NCI-H524 treated with DMSO at 0.1 percent for 48 hours (cell line): ENCODE results near the gene NCOA4.
"Not testable (repeated sequence)": the region's sequence is repeated elsewhere in the genome, so short reads cannot be mapped to it uniquely, and the experiment has no call there.

Source experiments
- DNase-seq: peaks from one replicate; lab custom pipeline; 2025; lab: John Stamatoyannopoulos, UW

Gene NCOA4

DNA sequence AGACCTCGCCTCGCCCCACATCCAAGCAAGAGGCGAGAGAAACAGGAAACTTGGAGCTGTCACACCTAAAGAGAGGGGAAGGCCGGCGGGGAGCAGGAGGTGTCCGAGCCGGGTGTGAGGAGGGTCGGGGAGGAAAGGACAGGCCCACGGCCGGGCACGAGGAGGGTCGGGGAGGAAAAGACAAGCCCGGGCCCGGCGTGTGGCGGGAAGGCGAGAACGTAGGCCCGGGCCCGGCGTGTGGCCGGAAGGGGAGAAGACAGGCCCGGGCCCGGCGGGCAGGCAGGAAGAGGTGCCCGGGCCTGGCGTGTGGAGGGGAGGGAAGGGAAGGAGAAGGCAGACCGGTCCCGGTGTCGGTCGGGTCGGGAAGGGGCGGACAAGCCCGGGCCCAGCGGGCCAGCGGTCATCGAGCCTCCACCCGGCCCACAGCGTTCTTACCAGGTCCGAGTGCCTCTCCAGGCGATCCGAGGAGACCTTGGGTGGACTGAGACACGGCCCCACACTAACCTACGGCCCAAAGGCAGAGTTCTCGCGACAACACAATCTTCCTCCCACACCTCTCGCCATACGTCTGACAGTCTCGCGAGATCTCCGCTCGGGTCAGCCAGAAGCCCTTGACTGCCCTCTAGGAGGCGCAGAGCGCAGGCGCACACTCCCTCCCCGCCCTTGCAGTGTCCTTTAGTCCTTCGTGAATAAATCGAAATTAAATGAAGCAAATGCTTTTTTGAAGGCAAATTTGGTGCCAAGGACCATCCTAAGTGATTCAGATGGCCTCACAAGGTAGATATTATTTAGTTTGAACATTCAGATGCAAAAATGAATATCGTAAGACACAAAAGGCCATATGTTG is at the start of gene NCOA4:
Gene NCOA4 (minus strand): TSS at position 533 of the 847 bp plus-strand sequence. CDS start 13,943 bp downstream, outside the sequence.
- DNase-seq = peak; percentile 25

DNA sequence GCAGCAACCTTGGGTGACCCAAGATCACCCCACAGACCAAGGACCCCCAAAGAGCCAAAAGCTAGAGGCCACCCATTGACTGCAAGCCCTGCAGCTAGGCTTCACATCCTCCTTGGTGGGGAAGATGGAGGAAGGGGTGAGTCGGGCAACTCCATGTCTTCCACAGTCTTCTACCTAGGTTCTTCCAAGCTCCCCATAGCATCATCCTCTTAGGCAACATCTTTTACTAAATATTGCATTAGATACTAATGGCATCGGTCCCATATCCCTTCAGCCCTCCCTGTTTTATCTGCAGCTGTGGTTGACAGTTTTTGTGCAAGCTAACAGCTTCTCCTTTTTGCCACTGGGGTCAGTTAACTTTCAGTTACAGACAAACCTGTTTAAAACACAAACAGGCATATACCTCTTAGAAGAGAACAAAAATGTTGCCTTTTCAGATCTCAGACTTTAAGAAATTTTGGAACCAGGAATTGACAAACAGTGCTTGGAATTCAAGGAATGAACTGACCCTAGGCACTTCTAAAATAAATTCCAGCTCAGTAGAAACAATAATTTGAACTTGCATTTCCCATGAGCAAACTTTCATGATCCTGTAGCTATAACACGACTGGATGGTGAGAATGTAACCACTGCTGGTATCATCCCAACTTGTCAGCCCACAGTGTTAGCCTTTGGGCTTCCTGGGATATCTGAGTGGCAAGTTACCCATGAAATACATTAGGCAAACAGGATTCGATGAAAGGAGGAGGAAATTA is 49.6 kb upstream of the NCOA4 start:
- DNase-seq = no peak

DNA sequence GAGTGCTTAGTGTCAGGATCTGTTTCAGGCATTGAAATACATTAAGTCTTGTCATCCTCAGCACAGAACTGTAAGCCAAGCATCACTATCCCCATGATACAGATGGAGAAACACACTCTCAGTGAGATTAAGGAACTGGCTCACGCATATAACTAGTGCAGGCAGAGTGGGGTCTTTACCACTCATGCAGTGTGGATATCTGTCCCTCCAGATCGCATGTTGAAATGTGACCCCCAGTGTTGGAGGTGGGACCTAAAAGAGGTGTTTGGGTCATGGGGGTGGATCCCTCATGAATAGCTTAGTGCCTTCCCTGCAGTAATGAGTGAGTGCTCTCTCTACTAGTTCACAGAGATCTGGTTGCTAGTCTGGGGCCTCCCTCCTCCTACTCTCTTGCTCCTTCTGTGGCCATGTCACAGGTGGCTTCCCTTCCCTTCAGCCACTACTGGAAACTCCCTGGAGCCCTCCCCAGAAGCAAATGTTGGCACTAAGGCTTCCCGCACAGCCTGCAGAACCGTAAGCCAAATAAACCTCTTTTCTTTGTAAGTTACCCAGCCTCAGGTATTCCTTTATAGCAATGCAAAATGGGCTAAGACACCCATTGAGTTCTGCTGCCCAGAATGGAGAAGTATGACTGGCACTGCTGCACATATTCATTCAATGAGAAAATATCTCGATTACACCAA is 47.4 kb upstream of the NCOA4 start:
- DNase-seq = no peak

DNA sequence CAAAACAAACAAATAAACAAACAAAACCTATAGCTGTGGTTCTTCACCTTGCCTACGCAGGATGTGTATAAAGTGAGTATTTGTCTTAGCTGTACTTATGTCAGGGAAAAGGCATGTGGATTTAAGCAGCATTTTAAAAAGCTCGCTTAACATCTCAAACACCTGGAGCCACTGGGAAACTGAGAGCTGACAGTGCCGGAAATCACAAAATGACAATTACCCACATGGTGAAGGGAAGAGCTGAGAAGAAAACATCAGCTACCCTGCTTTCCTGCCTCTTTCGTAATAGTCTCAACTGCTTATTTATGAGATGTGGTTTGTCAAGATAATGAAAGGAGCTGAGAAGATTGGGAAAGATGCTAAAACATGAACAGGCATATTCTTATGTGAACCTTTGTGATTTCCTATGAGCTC is 46.7 kb upstream of the NCOA4 start:
- DNase-seq = no peak

DNA sequence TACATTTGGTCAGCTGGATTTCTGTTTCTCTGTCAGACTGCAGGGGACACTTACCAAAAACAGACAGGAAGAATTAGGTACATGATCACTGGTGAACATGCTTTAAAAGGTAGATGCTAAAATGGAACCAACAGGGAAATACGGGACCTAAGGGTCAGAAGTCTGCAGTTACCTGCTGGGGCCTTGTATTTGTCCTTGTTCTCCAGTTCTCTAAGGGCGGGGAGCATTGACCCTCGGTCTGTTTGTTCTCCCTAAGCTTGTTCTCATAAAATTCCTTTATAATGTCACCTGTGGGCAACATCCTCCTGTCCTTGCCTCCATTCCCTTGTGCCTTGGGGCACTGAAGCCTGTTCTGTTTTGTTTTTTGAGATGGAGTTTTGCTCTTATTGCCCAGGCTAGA is 45.4 kb upstream of the NCOA4 start:
- DNase-seq = no peak

DNA sequence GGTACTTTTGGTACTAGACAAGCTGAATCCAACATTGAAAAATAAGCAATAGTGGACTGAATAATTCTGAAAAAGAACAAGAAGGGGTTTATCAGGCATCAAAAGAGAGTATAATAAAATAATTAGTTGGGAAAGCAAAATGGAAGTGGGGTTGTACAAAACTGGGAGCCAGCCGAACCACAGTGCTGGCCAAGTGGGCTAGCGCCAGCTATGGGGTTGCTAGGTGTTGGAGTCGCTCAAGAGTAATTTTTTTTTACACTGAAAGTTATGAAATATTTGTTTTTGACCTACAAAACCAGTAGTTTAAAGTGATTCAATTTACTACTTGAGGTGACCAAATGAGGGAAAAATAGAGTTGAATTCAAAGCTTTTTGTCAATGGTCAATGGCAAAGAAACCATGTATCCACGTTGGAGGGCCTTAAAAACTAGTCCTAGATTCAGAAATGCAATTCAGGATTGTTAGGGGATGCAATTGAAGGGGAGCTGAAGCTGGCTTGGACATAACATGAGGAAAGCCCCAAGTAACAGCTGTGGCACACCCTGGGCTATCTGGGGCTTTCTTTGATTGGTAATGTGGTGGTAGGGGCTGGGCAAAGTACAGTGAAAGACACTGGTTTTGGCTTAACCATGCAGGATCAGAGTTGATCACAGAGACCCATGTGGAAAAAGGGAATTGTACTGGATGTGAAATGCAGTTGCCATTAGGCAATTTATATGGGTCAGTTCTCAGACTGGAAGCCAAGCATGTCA is 43.9 kb upstream of the NCOA4 start:
- DNase-seq = no peak

DNA sequence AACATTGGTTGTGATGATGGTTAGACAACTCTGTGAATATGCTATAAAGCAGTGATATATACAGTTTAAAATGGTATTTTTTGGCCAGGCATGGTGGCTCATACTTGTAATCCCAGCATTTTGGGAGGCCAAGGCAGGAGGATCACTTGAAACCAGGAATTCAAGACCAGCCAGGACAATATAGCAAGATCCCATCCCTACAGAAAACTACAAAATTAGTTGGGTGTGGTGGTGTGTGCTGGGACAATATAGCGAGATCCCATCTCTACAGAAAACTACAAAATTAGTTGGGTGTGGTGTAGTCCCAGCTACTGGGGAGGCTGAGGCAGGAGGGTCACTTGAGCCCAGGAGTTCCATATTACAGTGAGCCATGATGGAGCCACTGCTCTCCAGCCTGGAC is 43.1 kb upstream of the NCOA4 start:
- no peak for DNase-seq

DNA sequence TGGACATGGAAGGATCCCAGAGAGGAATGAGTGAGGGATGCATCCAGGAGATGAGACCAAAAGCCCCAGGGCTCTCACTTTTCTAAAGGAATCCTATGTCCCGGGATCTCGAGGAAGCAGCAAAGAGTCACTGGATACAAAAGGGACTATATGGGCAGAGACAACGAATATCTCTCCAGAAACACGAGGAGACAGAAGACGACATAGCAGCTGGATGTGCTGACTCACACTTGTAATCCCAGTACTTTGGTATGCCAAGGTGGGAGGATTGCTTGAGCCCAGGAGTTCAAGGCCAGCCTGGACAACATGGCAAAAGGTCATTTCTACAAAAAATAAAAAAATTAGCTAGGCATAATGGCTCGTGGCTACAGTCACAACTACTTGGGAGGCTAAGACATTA is 40.3 kb upstream of the NCOA4 start:
- DNase-seq = no peak

DNA sequence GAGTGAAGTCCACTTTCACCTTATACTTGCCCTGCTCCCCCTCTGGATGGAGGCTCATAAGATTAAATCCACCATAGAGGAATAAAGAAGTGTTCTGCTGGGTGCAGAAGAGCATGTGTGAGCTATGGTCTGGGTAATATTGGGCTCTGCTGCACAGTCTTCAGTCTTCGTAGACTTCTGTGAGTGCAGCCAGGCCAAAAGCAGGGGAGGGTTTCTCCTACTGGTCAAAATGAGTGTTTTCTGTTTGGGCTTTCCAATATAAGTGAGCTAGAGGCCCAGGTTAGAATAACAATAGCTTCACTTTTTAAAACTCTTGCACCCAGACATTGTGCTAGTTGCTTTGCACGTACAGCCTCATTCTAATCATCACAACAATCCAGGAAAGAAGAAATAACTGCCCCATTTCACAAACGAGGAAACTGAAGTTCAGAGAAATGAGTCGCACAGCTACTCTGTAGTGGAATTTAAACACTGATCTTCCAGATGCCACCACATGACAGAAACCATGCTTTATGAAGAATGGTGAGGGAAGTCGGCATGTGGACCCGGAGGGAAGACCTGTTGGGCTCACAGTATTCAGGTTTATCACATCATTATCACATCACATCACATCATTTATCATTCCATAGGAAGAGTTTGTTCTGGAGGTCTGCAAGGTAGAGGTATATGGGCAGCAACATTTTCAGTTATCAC is 39.5 kb upstream of the NCOA4 start:
- no peak for DNase-seq

DNA sequence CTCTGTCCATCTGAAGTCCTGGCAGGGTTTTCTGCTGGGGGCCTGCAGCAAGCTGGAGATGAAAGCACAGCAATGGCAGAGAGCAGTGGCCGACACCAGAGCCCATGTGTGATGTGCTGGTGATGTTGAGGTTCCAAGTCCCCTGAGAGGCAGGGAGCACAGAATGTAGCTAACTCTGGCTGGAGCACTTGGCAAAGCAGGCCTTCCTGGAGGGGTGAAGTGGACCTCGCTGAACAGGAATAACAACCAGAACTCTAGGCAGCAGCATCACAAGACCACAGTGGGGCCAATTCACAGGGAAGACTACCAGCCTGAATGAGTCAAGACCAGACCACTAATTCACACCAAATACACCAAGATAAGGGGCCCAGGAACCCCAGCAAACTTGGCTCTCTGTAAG is 38.5 kb upstream of the NCOA4 start:
- DNase-seq = no peak

DNA sequence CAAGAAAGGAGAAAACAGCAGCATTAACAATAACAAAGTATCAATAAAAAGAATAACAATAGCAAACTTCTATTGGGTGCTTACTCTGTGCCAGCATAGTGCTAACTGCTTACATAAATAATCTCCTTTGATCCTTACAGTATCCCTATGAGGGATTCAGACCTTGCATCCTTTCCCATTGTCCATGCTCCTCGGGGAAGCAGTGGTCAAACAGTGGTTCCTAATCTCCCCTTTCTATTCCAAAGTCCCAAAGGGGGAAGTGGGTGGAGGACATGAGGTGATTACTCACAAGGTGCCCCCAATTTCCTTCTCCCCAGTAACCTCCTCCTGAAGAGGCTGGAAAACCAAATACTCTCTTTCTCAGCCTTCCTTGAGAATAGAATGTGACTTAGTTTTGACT is 37.7 kb upstream of the NCOA4 start:
- DNase-seq = no peak

DNA sequence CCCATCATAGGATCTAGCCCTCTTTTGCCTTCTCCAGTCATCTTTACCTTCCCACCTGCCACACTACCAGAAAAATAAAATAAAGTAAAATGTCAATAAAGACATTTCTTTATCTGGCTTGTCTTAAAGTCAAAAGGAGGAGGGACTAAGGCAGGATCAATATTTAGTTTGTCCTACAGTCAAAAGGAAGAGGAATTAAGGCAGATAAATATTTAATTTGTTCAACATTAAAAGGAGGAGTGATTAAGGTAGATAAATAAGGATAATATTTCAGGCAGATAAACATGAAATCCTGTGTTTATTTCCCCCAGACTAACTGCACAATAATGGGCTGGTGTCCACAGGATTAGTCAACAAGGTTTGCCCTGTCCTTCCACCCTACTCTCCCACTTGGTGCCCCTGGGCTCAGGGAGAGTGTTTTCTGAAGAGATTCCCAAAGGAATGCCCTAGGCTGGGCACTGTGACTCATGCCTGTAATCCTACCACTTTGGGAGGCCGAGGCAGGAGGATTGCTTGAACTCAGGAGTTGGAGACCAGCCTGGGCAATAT is 33.9 kb upstream of the NCOA4 start:
- no peak for DNase-seq

DNA sequence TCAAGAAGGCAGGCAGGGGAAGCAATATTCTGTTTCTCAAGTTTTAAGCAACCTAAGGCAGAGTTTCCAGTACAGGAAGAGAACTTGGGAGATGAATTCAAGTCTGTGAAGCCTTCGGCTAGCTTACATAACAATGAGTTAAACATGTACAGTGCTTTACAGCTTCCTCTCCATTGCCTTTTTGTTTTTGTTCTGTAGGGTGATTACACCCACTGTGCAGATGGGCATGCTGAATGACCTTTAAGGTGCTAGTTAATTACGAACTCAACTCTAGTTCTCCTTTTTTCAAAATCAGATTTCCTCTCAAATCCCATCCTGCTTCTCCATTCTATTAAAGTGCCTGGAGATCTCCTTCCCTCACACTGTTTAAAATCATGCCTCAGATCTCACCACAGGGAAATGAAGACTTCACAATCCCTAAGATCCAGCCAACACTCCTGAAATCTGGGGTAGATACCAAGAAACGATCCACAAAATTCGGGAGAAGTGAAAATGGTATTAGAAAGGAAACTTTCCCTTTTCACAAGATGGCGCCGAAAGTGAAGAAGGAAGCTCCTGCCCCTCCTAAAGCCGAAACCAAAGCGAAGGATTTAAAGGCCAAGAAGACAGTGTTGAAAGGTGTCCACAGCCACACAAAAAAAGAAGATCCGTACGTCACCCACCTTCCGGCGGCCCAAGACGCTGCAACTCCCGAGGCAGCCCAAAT is 32.5 kb upstream of the NCOA4 start:
- DNase-seq = no peak

DNA sequence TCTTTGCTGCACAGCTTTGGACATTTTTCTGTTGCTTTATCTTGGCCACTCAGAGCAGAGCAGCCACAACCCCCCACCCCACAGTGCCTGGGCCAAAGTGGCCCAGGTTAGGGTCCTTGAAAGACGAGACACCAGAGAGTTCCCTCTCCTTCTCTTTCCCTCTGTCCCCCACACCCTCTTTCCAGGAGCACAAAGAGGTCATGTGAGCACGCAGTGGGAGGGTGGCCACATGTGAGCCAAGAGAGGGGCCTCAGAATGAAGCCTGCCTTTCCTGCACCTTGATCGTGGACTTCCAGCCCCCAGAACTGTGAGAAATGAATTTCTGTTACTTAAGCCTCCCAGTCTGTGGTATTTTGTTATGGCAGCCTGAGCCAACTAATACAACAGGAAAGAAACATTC is 30.3 kb upstream of the NCOA4 start:
- DNase-seq = no peak

DNA sequence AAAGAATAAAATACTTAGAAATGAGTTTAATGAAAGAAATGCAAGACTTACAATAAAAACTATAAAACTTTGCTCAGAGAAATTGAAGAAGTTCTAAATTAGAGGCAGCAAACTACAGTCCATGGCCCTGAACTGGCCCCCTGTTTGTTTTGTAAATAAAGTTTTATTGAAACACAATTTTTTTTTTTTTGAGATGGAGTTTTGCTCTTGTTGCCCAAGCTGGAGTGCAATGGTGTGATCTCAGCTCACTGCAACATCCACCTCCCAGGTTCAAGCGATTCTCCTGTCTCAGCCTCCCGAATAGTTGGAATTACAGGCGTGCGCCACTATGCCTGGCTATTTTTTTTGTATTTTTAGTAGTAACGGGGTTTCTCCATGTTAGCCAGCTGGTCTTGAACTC is 27.5 kb upstream of the NCOA4 start:
- DNase-seq = not testable (repeated sequence)

DNA sequence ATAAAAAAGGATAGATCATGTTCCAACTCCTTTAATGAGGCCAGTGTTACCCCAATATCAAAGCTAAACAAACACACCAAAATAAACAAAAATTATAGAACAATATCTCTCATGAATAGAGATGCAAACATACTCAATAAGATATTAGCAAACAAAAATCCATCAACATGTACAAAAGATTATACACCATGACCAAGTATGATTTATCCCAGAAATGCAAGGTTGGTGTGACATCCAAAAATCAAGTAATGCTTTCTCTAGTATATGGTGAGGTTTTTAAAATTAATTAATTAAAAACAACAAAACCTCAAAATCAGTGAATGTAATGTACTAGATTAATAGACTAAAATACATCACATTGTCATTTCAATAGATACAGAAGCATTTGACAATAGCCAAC is 26.6 kb upstream of the NCOA4 start:
- DNase-seq = no peak

DNA sequence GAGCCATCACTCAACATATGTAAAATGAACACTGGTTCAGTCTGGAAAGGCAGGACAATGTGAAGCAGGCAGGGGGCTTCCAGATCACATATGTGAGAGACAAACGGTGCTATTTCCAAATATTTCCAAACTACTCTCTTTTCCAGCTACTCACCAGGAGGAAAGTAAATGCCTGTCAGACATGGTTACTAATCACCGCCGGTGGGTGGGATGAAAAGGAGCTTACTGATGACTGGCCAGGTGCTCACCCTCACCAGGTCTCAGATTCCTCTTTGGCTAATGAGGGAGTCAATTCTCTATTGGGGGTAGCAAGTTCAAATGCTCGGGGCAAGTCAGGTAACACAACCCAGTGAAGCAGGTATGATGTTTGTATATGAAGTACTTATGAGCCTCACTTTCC is 25.3 kb upstream of the NCOA4 start:
- no peak for DNase-seq

DNA sequence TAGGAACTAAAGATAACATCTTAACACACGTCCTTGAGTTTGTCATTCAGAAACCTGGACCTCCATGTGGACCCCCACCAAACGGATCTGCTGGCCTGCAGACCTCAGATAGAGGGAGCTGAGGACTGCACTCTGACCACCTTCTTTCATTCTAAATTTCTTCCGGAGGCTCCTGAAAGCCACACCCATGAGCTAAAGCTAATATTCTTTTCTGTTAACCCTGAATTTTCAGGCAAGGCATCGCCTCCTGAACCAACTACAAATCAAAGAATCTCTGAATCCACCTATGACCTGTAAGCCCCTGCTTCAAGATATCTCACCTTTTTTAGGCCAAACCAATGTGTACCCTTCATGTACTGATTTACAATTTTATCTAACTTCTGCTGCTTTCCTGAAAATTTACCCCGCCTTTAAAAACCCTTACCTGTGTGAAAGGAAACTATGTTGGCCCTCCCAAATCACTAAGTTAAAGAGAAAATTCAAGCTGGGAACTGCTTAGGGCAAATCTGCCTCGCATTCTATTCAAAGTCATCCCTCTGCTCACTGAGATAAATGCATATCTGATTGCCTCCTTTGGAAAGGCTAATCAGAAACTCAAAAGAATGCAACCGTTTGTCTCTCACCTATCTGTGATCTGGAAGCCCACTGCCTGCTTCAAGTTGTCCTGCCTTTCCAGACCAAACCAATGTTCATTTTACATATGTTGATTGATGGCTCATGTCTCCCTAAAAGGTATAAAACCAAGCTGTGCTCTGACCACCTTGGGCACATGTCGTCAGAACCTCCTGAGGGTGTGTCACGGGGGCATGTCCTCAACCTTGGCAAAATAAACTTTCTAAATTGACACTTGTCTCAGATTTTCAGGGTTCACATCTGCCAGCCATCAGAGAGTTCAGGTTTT is 23.4 kb upstream of the NCOA4 start:
- DNase-seq = no peak

DNA sequence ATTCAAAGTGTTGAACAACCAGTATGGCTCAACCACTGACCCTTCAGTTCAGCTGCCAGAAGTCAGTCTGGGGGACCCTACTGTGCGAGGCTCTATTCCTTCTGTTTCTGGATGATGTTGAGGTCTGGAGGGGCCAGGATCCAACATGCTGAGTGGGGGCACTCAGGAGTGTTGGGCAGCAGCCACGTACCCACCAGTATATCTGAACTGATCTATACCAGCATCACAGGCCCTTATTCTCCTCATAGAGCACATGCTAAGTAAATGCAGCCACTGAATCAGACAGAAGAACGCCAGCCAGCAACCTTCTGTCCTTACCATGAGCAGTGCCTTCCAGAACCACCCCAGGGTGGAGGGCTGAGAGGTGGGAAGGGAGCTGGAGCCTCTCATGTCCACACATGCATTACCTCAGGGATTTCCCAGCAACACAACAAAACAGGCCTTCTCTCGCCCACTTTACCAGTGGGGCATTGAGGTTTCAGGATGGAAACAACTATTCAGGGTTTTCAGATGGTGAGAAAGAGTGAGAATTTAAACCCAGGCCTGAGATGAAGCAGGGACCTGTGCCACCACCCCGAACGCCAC is 22.5 kb upstream of the NCOA4 start:
- DNase-seq = no peak
